Skeletal muscle cell (primary cell): ENCODE measurements around the gene ZNF479.
"Not testable (repeated sequence)": the region's sequence is repeated elsewhere in the genome, so short reads cannot be mapped to it uniquely, and the experiment has no call there.

ENCODE experiments used
- DNase-seq: peaks from one replicate; pipeline ENCODE4 v3.0.0-alpha.2; 2010; ENCODE audit warnings: low read depth
- H3K4me3 ChIP-seq: 2 replicates; pipeline ENCODE4 v1.5.1; 2011; ENCODE audit warnings: low read depth, mild to moderate bottlenecking, control low read depth, low read length, moderate library complexity

ZNF479 gene

GRCh38 chr7:57132336-57132735, at the start of gene ZNF479:
Gene ZNF479, minus strand, starts transcription at chr7:57132436. Its CDS starts 112 bp downstream, at chr7:57132324.
- DNase-seq, H3K4me3 ChIP-seq: not testable (repeated sequence)

- no peak for DNase-seq
- H3K4me3 ChIP-seq = no peak overlapping the region
Measured at GRCh38 chr7:57182031-57182430, 49.8 kb upstream of the ZNF479 start.

GRCh38 chr7:57181281-57181680, 49.0 kb upstream of the ZNF479 start:
- H3K4me3 ChIP-seq = no peak overlapping the region

GRCh38 chr7:57179776-57180415, 47.7 kb upstream of the ZNF479 start:
- H3K4me3 ChIP-seq = no peak overlapping the region

More at GRCh38 chr7:57181281-57181680, 49.0 kb upstream of the ZNF479 start:
- DNase-seq = no peak

GRCh38 chr7:57178768-57179139, 46.5 kb upstream of the ZNF479 start:
- DNase-seq = no peak
- H3K4me3 ChIP-seq = no peak overlapping the region

More at GRCh38 chr7:57179776-57180415, 47.7 kb upstream of the ZNF479 start:
- DNase-seq = no peak

- H3K4me3 ChIP-seq = no peak overlapping the region
Measured at GRCh38 chr7:57177856-57178767, 45.9 kb upstream of the ZNF479 start.

GRCh38 chr7:57176928-57177635, 44.8 kb upstream of the ZNF479 start:
- no peak overlapping the region for H3K4me3 ChIP-seq
- DNase-seq = no peak

More at GRCh38 chr7:57177856-57178767, 45.9 kb upstream of the ZNF479 start:
- DNase-seq = no peak

GRCh38 chr7:57165285-57165899, 33.2 kb upstream of the ZNF479 start:
- no peak for DNase-seq

GRCh38 chr7:57120123-57120784, 12.0 kb downstream of the ZNF479 start:
- H3K4me3 ChIP-seq, DNase-seq: not testable (repeated sequence)

More at GRCh38 chr7:57165285-57165899, 33.2 kb upstream of the ZNF479 start:
- H3K4me3 ChIP-seq = no peak overlapping the region
